Measurements from ENCODE around the gene CDH13. TPM values are rescaled to one million over a fixed set of nuclear protein-coding genes. Genes with fewer than 3 reads are reported as not detected.

CDH13 gene
- total and polyA plus RNA-seq, 10 of the 15 experiments (the other 5 are each of a cell fraction or from before 2014, with no cell fraction given): under 0.01 to 0.05 TPM; not detected in 8

DNA sequence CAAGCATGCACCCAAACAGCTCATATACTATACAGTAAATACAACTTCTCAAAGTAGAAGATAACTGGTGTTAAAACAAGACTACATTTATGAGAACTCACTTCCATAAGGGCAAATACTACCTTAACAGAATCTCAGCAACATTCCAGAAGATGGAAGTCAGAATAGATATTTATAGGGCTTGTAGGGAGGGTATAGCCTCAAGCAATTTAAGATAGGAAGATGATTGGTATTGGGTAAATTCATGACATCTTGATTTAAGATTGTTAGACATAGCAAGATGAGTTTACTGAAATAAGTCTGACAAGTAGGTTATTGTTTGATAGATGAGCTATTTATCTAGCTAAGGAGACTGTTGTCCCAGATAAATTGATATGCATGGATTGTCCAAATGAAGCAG, 250.2 kb downstream of the CDH13 start:
- no peak overlapping the region for H3K4me2 ChIP-seq (ENCODE audit: control insufficient read depth, insufficient read depth)
- FAIRE-seq (no peak), DNase-seq (ENCODE audit: low read depth, low spot score) (no peak), ATAC-seq (no peak)
- SMC1A ChIA-PET (ENCODE audit: uncharacterized antibody, unreplicated experiment): no interaction called here
- H3K36me3 ChIP-seq (ENCODE audit: control insufficient read depth in 2 of 2, insufficient read depth in 2 of 2, low read length in 1 of 2): no peaks in the 10 kb centered on the region
- H2AFZ ChIP-seq (ENCODE audit: control insufficient read depth, low read depth, low read length): no peak overlapping the region
- CTCF ChIA-PET: no interaction called here
- no peak overlapping the region for H3K4me3 ChIP-seq
- intact Hi-C loops (cut with micrococcal nuclease; ENCODE audit: unreplicated experiment) (no loop called here), in situ Hi-C loops (cut with MboI) (no loop called here)
- POLR2A ChIA-PET: no interaction called here
- TF ChIP-seq TARDBP (IDR thresholded peaks at IDR 0.05; ENCODE audit: borderline replicate concordance): no peak
- no peak for TF ChIP-seq PKNOX1 (IDR thresholded peaks at IDR 0.05)
- TF ChIP-seq KAT2A (conservative IDR thresholded peaks at IDR 0.05; ENCODE audit: control insufficient read depth, low read depth, low read length): no peak
- TF ChIP-seq ETV6 (conservative IDR thresholded peaks at IDR 0.05 in 1 of 2, IDR thresholded peaks at IDR 0.05 in 1 of 2; ENCODE audit: borderline replicate concordance in 1 of 2, low read depth in 1 of 2): no peak
- TF ChIP-seq SRF (IDR thresholded peaks at IDR 0.05; ENCODE audit: low read depth in 2 of 2, low read length in 2 of 2): no peak
- TF ChIP-seq BCLAF1 (IDR thresholded peaks at IDR 0.05): no peak
- TF ChIP-seq BMI1 (IDR thresholded peaks at IDR 0.05; ENCODE audit: borderline replicate concordance): no peak
- no peak for TF ChIP-seq TCF12 (IDR thresholded peaks at IDR 0.05; ENCODE audit: low read depth, low read length)
- no peak for TF ChIP-seq BHLHE40 (IDR thresholded peaks at IDR 0.05; ENCODE audit: borderline replicate concordance in 1 of 2, low read depth in 2 of 2, low read length in 1 of 2)
- no peak for TF ChIP-seq EP300 (IDR thresholded peaks at IDR 0.05; ENCODE audit: borderline replicate concordance in 1 of 2, control insufficient read depth in 1 of 2, low read depth in 2 of 2, low read length in 2 of 2)
- H3K9me3 ChIP-seq (replicated peaks; ENCODE audit: control insufficient read depth, insufficient read depth, low read length): no peaks in the 10 kb centered on the region
- H3K9ac ChIP-seq (ENCODE audit: control insufficient read depth, insufficient read depth, low read length): no peak overlapping the region
- H3K27ac ChIP-seq (ENCODE audit: control insufficient read depth, insufficient read depth): no peak overlapping the region
- RAD21 ChIA-PET (ENCODE audit: unreplicated experiment): no interaction called here
- no peaks in the 10 kb centered on the region for H3K4me1 ChIP-seq (ENCODE audit: control insufficient read depth, insufficient read depth, low read length)
- BruUV-seq (replicated peaks): no TSS peak
- H4K20me1 ChIP-seq (ENCODE audit: control insufficient read depth, insufficient read depth): no peaks in the 10 kb centered on the region
- no peaks in the 10 kb centered on the region for H3K79me2 ChIP-seq (ENCODE audit: control insufficient read depth, insufficient read depth, low read length)
- H3K27me3 ChIP-seq (replicated peaks in 1 of 2; ENCODE audit: control insufficient read depth in 2 of 2, insufficient read depth in 2 of 2, low read length in 1 of 2): no peaks in the 10 kb centered on the region
